ENCODE data around the gene C5orf34.
"Not testable (repeated sequence)": the region's sequence is repeated elsewhere in the genome, so short reads cannot be mapped to it uniquely, and the experiment has no call there.

Gene C5orf34

GRCh38 chr5:43483298-43484105 lies 31.4 kb downstream of the C5orf34 start, which contains the start of gene TMEM267:
TSS of gene TMEM267 (minus strand) at chr5:43483865. CDS start at chr5:43453969, 29,896 bp downstream.
- no peak for TF ChIP-seq CTCF (IDR thresholded peaks at IDR 0.05; ENCODE audit: insufficient read depth, low read length, missing control alignments)
- CTCF ChIA-PET, result interaction anchor here (0.7 to 3.9 kb wide), 31 partner anchors 9 to 363 kb away, joined by 3 to 27 read pairs (median 4); partner anchors contain the start of genes C5orf34, CCL28, HMGCS1 and ZNF131
- H3K4me3 ChIP-seq (ENCODE audit: low read depth, low read length), result peak within 1 kb of the TSS; percentile 81
- POLR2A ChIA-PET, result interaction anchor here (0.6 to 1.7 kb wide), 8 partner anchors 8 to 363 kb away, joined by 3 to 15 read pairs (median 4); partner anchors contain the start of genes C5orf34 and ZNF131
- DNase-seq (ENCODE audit: low read depth, low spot score), result peak; percentile 49

GRCh38 chr5:43482490-43483297 lies 32.3 kb downstream of the C5orf34 start:
- no peak for TF ChIP-seq CTCF (IDR thresholded peaks at IDR 0.05; ENCODE audit: insufficient read depth, low read length, missing control alignments)
- ChIA-PET CTCF (no interaction called here), POLR2A (no interaction called here)
- peak overlapping the region; percentile 81 for H3K4me3 ChIP-seq (ENCODE audit: low read depth, low read length)
- DNase-seq (ENCODE audit: low read depth, low spot score), result peak; percentile 2

- H3K4me3 ChIP-seq (ENCODE audit: low read depth, low read length), result no peak overlapping the region
- DNase-seq (ENCODE audit: low read depth, low spot score), result no peak
- TF ChIP-seq CTCF (IDR thresholded peaks at IDR 0.05; ENCODE audit: insufficient read depth, low read length, missing control alignments), result no peak
- POLR2A ChIA-PET, result no interaction called here
- CTCF ChIA-PET, result no interaction called here
These were observed 45.1 kb downstream of the C5orf34 start for GRCh38 chr5:43469671-43470391.

GRCh38 chr5:43467100-43467499 lies 47.8 kb downstream of the C5orf34 start:
- no peak overlapping the region for H3K4me3 ChIP-seq (ENCODE audit: low read depth, low read length)

GRCh38 chr5:43465455-43465854 lies 49.5 kb downstream of the C5orf34 start:
- POLR2A ChIA-PET; DNase-seq (ENCODE audit: low read depth, low spot score); CTCF ChIA-PET: not testable (repeated sequence)

More at GRCh38 chr5:43467100-43467499, 47.8 kb downstream of the C5orf34 start:
- ChIA-PET CTCF (no interaction called here), POLR2A (no interaction called here)
- DNase-seq (ENCODE audit: low read depth, low spot score), result no peak
- no peak for TF ChIP-seq CTCF (IDR thresholded peaks at IDR 0.05; ENCODE audit: insufficient read depth, low read length, missing control alignments)

GRCh38 chr5:43461066-43461465 lies 53.9 kb downstream of the C5orf34 start:
- POLR2A ChIA-PET, result no interaction called here

More at GRCh38 chr5:43465455-43465854, 49.5 kb downstream of the C5orf34 start:
- H3K4me3 ChIP-seq (ENCODE audit: low read depth, low read length), result not testable (repeated sequence)

More at GRCh38 chr5:43461066-43461465, 53.9 kb downstream of the C5orf34 start:
- no peak for TF ChIP-seq CTCF (IDR thresholded peaks at IDR 0.05; ENCODE audit: insufficient read depth, low read length, missing control alignments)
- CTCF ChIA-PET, result no interaction called here
- H3K4me3 ChIP-seq (ENCODE audit: low read depth, low read length), result no peak overlapping the region
- DNase-seq (ENCODE audit: low read depth, low spot score), result no peak
